ENCODE results near the gene INTS7. TPM values are rescaled to one million over a fixed set of nuclear protein-coding genes. Genes with fewer than 3 reads are reported as not detected.

The INTS7 gene
- total and polyA plus RNA-seq, 4 donors: 3.9 to 14.4 (median 10.2) TPM

- Histone ChIP-seq H3K27ac (ENCODE audit: low read depth in 1 of 2, low read length in 2 of 2) (no peak overlapping the region), H3K9ac (ENCODE audit: low read depth in 1 of 2, low read length in 2 of 2) (no peak overlapping the region), H3K4me1 (ENCODE audit: control insufficient read depth in 4 of 4, insufficient read depth in 4 of 4, low read length in 3 of 4) (no peaks in the 10 kb centered on the region), H3K36me3 (ENCODE audit: control insufficient read depth in 4 of 4, insufficient read depth in 3 of 4, low read depth in 1 of 4, low read length in 3 of 4) (no peaks in the 10 kb centered on the region), H3K9me3 (ENCODE audit: control insufficient read depth in 4 of 4, low read length in 3 of 4) (no peaks in the 10 kb centered on the region), H3K27me3 (ENCODE audit: control insufficient read depth in 4 of 4, insufficient read depth in 4 of 4, low read length in 3 of 4) (no peaks in the 10 kb centered on the region), H3K4me3 (ENCODE audit: low read depth in 1 of 3, low read length in 3 of 3) (no peak overlapping the region)
- no peak for DNase-seq (ENCODE audit: low spot score)
- TF ChIP-seq HNF4G (IDR thresholded peaks at IDR 0.05) (no peak), FOXA2 (IDR thresholded peaks at IDR 0.05) (peak; percentile 5), RAD21 (IDR thresholded peaks at IDR 0.05) (peak; percentile 99), RXRA (IDR thresholded peaks at IDR 0.05) (peak in 1 of 2 donors; percentile 16)
- TF ChIP-seq, protein P1, sequence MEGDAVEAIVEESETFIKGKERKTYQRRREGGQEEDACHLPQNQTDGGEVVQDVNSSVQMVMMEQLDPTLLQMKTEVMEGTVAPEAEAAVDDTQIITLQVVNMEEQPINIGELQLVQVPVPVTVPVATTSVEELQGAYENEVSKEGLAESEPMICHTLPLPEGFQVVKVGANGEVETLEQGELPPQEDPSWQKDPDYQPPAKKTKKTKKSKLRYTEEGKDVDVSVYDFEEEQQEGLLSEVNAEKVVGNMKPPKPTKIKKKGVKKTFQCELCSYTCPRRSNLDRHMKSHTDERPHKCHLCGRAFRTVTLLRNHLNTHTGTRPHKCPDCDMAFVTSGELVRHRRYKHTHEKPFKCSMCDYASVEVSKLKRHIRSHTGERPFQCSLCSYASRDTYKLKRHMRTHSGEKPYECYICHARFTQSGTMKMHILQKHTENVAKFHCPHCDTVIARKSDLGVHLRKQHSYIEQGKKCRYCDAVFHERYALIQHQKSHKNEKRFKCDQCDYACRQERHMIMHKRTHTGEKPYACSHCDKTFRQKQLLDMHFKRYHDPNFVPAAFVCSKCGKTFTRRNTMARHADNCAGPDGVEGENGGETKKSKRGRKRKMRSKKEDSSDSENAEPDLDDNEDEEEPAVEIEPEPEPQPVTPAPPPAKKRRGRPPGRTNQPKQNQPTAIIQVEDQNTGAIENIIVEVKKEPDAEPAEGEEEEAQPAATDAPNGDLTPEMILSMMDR (IDR thresholded peaks at IDR 0.05; ENCODE audit: low read depth, low read length, missing input control): peak; percentile 83
Observed at GRCh38 chr1:212070720-212071302, 35.5 kb upstream of the INTS7 start.

DNA sequence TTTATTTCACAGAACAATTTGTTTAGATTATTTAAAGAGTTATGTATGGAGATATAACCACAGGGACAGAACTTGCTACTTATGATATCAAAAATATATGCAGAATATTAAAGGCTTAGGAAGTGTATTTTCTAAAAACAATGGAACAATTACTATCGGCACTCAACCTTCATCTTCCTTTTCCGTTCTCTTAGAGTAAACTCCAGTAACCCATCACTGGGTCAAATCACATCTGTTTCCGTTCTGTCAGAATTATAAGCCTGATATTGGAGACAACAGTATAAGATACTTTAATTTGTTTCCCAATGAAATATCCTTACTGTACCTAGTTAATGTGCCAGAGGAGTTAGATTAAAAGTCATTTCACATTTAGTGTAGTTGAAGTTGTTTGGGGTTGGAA, 32.4 kb upstream of the INTS7 start:
- 90% methylated on average over 3 of the region's 3 CpGs for WGBS

DNA sequence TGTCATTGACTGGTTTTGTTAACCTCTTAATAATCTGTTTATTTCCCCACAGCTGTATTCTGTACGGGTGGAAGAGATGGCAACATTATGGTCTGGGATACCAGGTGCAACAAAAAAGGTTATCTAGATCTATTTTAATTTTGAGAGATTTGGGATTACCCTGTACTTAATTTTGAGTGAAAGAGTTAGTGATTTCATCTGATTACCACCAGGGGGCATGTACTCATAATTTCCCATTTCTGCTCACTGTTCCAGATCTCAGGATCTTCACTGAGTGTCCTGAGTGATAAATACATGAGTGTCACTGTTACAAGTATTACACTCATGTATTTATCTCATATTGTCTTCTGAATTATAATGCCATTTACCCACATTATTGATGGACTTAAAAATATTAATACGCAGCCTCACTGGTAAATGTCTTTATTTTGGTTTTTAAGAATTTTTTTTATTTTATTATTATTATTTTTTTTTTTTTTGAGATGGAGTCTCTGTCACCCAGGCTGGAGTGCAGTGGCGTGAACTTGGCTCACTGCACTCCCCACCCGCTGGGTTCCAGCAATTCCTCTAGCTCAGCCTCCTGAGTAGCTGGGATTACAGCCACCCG, 27.6 kb upstream of the INTS7 start:
- DNase-seq (ENCODE audit: low spot score): no peak
- no peaks in the 10 kb centered on the region for H3K4me1 ChIP-seq (ENCODE audit: control insufficient read depth in 4 of 4, insufficient read depth in 4 of 4, low read length in 3 of 4)
- 90% methylated on average over 5 of the region's 5 CpGs for WGBS
- H3K9ac ChIP-seq (ENCODE audit: low read depth in 1 of 2, low read length in 2 of 2): no peak overlapping the region
- peaks cover 0 to under 1% (median 0%) of the 10 kb centered on the region in 4 donors for H3K9me3 ChIP-seq (ENCODE audit: control insufficient read depth in 4 of 4, low read length in 3 of 4)
- no peak overlapping the region for H3K4me3 ChIP-seq (ENCODE audit: low read depth in 1 of 3, low read length in 3 of 3)
- H3K27ac ChIP-seq (ENCODE audit: low read depth in 1 of 2, low read length in 2 of 2): no peak overlapping the region
- no peaks in the 10 kb centered on the region for H3K36me3 ChIP-seq (ENCODE audit: control insufficient read depth in 4 of 4, insufficient read depth in 3 of 4, low read depth in 1 of 4, low read length in 3 of 4)
- H3K27me3 ChIP-seq (ENCODE audit: control insufficient read depth in 4 of 4, insufficient read depth in 4 of 4, low read length in 3 of 4): no peaks in the 10 kb centered on the region
- TF ChIP-seq RAD21 (IDR thresholded peaks at IDR 0.05): peak; percentile 77 to 88
- TF ChIP-seq RXRA (IDR thresholded peaks at IDR 0.05): no peak
- no peak for TF ChIP-seq SP1 (IDR thresholded peaks at IDR 0.05)
- no peak for TF ChIP-seq FOXA2 (IDR thresholded peaks at IDR 0.05)
- no peak for TF ChIP-seq TAF1 (conservative IDR thresholded peaks at IDR 0.05)
- TF ChIP-seq ZBTB33 (IDR thresholded peaks at IDR 0.05): no peak
- TF ChIP-seq, protein P1 (IDR thresholded peaks at IDR 0.05; ENCODE audit: low read depth, low read length, missing input control): peak; percentile 63

More for the DNA sequence above, 32.4 kb upstream of the INTS7 start:
- no peak overlapping the region for H3K9ac ChIP-seq (ENCODE audit: low read depth in 1 of 2, low read length in 2 of 2)
- no peak for DNase-seq (ENCODE audit: low spot score)
- TF ChIP-seq RAD21 (IDR thresholded peaks at IDR 0.05) (peak in 1 of 2 donors; percentile 8), RXRA (IDR thresholded peaks at IDR 0.05) (peak in 1 of 2 donors; percentile 24), NR2F2 (IDR thresholded peaks at IDR 0.05) (peak; percentile 98), YY1 (IDR thresholded peaks at IDR 0.05) (no peak), ATF3 (IDR thresholded peaks at IDR 0.05) (no peak)
- H3K9me3 ChIP-seq (ENCODE audit: control insufficient read depth in 4 of 4, low read length in 3 of 4): no peaks in the 10 kb centered on the region
- H3K27me3 ChIP-seq (ENCODE audit: control insufficient read depth in 4 of 4, insufficient read depth in 4 of 4, low read length in 3 of 4): no peaks in the 10 kb centered on the region
- H3K27ac ChIP-seq (ENCODE audit: low read depth in 1 of 2, low read length in 2 of 2): no peak overlapping the region
- no peaks in the 10 kb centered on the region for H3K4me1 ChIP-seq (ENCODE audit: control insufficient read depth in 4 of 4, insufficient read depth in 4 of 4, low read length in 3 of 4)
- no peak overlapping the region for H3K4me3 ChIP-seq (ENCODE audit: low read depth in 1 of 3, low read length in 3 of 3)
- no peaks in the 10 kb centered on the region for H3K36me3 ChIP-seq (ENCODE audit: control insufficient read depth in 4 of 4, insufficient read depth in 3 of 4, low read depth in 1 of 4, low read length in 3 of 4)
